ENCODE results near the gene PLA2G4D.

Gene PLA2G4D

DNA sequence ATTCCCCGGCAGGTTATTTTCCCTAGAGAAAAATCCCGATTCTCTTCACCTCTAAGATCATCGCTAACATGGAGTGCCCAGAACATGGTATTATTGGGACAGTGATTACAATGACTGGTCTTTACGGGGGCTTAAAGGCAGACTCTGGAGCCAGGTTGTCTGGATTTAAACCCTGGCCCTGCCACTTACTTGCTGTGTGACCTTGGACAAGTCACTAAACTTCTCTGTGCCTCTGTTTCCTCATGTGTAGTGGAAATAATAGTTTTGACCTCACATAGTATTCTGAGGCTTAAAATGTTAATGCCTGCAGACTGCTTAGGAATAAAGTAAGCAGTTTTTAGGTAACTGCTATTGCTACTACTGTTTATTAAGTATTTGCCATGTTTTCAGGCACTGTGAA, 4.4 kb downstream of the PLA2G4D start:
- DNase-seq: no peak

DNA sequence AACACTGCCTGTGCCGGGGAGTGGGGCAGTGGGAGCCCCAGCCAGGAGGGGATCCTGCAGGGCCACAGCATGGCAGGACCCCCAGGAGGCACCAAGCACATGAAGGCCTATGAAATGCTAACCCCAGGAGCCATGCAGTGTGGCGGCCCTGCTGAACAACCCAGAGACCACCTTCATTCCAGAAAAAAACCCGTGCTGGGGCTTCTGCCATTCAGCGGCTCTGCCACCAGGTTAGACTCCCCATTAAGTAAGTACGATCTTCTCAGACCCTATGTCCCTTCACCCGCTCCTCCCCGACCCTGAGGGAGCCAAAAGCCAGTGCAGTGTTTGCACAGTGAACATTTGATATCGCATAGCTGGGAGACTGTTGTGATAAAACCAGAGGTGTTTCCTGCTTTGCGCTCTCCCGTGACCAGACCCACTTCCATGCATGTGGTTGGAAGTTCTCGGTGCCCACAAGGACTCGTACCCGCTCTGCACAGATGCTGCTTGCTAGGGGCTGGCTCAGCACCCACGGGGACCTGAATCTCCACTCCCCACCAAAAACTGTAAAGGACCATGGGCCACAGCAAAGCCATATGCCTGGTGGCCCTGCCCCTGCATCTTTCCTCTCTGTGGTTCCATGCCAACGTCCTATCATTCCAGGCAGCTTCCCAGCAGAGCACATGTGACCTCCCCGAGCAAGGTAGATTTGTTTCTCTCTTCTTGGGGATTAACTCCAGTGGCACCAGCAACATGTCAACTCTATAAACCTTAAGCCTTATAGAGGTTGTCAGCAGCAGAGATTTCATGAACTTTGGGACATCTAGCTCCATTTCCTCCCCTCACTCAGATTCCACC, 5.3 kb downstream of the PLA2G4D start:
- no peak for DNase-seq

DNA sequence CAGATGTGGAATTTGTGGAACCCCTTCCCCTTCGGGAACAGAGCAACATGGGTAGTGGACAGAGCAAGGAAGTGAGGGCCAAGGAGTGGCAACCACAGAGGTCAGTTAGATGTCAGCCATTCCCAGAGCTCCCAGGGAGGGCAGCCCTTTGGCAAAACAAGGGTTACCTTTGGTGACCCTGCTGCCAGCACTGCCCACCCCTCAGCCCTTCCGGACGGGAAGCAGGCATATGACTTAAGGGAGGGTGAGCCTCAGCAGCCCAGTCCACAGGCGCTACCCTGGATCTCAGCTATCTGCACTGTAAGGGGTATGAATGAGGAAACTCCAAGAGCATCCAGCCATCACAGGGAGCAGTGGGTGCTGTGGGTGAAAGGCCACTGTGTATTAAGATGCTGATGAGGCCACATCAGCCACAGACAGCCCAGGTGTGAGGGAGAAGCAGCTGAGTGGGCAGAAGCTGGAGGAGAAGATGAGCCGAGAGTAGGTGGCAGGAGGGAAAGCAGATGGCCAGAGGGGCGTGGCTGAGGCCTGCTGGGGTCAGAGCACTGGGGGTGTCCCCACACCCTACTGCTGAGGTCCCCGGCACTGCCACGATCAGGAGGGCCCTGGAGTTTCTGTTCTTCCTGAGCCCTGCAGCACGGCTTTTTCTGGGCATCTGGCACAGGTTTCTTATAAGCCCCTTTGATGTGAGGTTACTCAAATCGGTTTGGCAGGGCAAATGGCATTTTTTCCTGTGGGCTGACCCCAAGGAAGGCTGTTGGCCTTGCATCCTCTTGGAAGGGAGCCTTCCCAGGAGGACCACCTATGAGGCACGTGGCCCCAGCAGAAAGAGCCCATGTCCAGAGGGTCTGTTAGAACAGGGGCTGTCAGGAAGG, 6.2 kb downstream of the PLA2G4D start:
- DNase-seq: no peak

DNA sequence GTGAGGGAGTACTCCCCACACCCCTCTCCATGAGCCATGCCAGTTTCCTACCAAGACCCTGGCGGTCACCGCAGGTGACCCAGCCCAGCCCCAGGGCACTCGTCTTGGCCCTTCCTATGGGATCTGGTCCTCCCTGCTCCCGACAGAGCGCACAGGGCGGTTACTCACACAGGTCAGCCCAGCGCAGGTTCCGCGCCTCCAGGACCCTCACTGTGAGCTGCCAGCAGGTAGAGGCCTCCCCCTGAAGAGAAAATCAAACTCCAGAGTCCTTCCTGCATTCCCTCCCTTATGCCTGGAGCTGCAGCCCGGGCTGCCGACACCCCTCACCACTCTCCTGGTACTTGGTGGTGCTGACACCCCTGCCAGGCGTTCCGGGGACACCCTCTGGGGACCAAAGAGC, 6.9 kb downstream of the PLA2G4D start:
- DNase-seq: no peak

DNA sequence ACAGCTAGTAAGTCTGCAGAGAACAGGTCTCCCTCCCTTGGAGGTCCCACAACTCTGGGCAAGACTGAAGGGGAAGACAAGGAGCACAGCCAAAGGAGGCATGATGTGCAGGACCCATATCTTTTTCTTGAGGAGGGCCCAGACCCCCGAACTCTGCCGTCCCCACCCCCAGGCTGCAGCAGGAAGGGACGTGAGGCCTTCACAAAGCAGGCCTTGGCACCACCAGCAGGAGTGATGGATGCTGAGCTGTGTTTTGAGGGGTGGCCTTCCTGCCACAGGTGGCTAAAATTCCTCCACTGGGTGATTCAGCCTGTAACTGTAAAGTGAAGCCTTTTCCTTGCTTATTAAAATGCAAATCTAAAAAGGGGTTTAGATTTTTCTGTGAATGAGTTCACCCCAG, 8.6 kb downstream of the PLA2G4D start:
- no peak for DNase-seq

DNA sequence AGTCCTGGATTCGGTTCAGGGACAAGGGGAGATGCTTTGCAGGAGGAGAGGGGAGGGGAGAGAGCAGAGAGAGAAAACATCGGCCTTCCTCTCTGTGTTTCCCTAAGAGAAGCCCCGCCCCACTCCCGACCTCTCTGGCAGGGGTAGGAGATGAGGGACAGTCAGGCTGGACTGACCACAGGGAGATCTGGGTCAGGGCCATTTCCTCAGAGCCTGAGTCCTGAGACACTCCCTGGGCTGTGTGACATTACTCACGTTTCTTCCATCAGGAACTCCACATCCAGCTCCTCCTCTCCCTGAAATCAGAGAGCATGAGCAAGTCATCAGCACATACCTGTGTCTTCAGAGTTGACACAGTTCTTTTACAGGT, 9.1 kb downstream of the PLA2G4D start:
- DNase-seq: no peak

DNA sequence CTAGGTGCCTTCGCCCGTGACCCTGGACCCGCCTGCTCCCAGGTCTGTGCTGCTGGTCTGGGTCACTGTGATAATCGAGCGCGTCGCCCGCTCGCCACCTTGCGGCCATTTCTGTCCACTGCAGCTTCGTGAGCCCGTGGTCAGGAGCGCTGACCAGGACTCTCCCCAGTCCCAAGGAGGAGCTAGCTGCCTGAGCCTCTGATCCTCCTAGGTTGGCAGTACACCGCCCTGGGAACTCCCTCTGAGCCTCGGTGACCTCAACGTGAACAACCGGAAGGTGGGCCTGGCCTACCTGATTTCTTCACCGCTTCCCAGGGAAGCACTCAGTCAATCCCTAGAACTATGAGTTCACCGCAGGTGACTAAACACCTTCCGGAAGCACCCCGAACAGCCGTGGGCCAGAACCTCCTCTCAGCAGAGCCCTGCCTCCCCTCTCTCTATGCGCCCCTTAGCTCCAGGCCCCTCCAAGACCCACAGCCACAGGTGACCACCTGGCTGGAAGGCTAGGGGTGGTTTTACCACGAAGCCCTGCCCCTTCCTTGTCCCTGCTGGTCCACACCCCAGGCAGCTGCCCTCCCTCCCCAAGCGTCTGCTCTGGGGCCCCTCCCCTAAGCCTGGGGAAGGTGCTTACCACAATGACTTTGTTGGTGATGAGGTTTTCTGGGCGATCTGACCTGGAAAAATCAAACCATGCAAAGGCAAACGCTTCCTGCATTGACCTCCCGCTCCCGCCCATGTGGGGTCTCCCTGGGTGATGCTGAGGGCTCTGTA, 9.7 kb downstream of the PLA2G4D start:
- peak in 1 of 2 donors; percentile 32 for DNase-seq

DNA sequence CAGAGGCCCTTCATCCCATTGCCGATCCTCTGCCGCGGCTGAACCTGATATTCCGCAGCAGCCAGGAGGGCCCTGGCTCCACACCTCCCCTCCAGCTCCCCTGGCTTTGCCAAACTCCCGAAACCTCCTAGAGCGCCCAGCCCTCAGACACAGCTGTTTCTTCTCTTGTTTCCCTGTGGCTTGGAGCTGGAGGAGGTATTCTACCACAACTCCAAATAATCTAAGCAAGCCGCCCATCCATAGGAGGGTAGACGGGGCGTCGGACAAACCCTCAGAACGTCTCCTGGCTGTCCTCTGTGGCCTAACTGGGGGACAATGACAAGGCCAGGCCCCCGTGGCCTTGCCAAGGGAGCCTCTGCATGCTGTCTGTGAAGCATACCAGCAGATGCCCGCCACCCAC, 10.4 kb downstream of the PLA2G4D start:
- DNase-seq: no peak

DNA sequence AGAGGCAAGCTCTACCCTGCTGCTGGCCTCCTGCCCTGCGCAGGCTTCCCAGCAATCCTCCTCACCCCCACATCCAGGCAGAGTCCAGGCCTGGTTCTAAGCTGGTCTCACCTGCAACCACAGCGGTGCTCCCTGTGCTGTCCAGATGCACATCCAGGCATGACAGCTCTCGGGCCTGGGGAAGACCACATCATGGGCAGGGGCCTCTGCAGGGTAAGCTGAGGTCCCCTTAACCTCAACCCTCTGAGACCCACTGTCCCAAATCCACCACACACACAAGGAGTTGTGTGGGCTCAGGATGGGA, 10.8 kb downstream of the PLA2G4D start:
- no peak for DNase-seq

DNA sequence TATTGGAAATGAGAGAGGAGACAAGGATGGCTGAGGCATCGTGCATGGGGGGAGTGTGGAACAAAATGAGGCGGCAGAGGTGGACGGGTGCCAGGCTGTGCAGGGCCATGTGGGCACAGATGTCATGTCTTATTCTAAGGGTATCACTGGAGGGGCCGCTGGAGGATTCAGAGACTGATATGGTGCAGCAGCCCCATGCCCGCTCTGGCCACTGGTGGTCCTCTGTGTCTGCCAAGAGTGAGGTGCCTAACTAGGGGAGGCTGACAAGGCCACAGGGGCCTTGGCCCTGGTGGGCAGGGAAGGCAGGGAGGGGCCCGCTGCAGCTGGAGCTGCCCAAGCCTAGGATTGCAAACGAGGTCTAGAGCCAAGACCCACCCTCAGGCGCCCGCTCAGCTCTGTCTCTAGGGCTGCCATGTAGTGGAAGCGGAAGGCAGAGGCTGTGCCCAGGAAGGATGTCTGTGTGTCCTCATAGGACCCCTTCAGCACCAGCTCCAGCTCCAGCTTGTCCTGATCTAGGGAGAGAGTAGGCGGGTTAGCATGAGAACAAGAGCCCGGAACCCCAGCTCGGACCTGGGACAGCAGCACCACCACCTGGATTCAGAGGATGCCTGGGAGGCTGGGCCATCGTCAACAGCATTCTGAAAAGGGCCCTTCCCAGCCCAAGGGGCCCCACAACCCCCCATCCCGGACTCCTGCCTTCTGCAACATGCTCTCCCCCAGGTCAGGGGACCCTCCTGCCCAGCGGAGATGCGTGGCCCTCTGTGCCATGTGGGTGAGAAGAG, 11.3 kb downstream of the PLA2G4D start:
- DNase-seq: no peak

DNA sequence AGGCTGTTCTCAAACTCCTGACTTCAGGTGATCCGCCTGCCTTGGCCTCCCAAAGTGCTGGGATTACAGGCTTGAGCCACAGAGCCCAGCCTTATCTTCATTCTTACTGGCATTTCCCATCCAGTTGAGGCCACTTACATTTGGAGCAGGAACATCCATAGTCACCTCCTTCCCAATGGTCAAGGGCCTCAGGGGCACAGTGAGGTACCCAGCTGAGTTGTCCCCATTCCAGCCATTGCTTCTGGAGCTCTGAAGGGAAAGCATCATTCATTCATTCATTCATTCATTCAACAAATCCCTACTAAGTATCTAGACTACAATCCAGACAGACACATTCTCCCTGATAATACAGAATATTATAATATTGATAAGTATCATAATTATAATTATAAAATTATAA, 12.2 kb downstream of the PLA2G4D start:
- DNase-seq: no peak

DNA sequence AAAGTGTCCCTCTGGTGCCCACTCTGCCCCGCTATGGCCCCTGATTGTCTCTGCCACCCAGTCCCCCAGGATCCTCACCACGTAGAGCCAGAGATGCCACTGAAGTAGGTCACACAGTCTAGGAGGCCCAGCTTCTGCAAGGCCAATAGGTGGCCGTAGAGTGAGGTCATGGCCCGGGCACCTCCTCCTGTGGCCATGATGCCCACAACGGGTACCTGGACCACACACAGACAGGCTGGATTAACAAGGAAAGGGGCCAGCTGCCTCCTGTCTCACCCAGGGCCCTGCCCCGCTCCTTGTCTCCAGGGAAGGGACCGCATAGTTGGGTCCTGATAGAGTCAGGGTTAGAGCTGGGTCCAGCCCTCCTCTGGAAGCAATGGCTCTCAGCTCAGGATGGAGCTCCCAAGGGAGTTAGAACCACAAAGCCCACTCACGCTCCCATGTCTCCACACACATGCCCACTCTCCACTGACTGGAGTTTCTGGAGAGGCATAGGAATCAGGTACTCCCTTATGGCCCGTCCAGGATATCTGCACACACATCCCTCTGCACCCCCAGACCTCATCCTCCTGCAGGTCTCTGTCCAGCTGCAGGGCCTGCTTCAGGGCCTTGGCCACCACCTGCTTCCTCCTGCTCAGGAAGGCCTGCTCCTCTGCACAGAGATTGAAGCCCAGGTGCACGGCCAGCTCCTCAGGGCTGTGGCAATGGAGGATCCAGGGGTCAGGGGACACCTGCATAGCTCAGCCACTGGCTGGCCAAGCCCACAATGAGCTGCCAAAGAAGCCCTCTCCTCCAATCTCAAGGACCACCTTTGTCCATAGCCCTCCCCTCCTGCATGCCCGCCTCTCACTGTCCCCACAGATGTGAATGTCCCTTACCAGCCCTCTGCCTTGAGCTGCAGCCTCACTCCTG, 13.2 kb downstream of the PLA2G4D start:
- no peak for DNase-seq

DNA sequence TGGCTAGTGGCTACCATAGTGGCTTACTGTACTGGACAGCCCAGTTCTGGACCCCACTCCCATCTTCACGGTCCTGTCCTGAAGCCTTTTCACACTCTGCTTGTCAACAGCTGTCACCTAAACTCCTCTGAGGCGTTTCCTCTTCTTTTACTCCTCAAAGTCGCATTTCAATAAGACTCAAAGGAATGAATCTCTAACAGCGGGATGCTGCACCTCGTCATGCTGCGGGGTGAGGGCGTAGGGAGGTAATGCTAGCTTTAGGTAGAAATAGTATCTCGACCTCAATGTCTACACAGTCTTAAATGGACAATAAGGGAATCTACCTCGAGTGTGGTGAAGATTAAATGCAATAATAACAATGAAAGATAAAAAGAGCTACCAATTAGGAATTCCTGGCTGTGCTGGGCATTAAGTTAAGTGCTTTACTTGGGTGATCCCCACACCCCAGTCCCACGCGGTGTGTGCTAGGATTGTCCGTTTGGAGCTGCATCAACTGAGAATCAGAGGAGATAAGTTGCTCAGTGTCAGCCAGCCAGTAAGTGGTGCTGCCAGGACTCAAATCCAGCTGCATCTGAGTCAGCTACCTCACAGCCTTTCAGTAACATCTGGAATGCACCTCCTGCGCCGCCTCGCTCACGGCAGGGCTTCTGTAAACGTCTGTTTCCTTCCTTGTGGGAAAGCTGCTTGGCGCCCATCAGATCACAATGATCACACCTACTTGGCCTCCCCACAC, 14.0 kb downstream of the PLA2G4D start:
- DNase-seq: no peak

DNA sequence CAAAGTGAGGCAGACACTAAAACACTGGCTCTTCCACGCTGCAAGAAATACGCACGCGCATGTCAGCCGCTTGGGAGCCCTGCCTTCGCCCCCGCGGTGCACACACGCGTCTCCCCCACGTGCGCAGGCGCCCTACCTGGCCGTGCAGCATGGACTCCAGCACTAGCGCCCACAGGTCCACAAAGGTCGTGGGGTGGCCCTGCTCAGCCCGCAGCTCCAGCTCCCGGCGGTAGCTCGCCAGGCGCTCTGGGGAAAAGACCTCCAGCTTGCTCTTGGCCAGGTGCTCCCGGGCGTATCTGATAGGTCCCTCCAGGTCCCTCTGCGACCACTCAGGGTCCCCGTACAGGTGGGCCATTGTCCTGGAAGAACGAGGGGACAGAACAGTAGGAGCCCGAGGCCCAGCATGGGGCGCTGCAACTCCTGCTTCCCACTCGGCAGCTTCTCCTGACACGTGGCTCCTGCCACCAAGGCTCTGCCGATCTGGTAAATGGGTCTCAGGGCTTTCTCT, 14.9 kb downstream of the PLA2G4D start:
- DNase-seq: no peak

DNA sequence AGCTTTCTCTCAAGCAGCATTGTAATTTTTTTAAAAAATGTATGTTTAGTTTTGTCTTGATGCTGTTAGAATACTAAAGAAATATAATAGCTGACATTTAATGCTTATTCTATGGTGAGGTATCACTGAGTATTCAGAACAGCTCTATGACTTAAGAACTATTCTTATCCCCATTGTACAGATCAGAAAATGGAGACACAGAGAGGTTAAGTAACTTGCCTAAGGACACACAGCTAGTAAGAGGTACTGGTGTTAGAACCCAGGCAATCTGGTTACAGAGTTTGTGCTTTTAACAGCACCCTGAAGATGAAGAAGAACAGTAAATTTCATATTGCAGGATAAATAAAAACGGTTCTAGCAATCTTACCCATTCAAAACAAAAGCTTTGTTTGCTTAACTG, 15.5 kb downstream of the PLA2G4D start:
- DNase-seq: no peak

DNA sequence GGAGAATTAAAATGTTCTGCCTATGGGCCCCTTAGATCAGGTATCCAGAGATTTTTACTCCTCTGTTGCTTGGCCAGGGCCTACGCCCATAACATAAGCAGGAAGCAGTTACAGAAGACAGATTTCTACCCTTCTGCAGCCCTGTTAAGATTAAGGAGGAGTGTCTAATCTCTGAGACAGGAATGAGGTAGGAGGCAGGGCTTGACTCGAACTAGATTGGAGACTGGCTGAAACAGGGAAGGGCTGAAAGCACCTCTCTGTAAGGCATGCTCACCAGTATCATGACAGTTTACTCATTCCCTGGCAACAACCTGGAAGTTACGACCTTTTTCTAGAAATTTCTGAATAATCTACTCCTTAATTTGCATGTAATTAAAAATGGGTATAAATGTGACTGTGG, 16.7 kb downstream of the PLA2G4D start:
- no peak for DNase-seq

DNA sequence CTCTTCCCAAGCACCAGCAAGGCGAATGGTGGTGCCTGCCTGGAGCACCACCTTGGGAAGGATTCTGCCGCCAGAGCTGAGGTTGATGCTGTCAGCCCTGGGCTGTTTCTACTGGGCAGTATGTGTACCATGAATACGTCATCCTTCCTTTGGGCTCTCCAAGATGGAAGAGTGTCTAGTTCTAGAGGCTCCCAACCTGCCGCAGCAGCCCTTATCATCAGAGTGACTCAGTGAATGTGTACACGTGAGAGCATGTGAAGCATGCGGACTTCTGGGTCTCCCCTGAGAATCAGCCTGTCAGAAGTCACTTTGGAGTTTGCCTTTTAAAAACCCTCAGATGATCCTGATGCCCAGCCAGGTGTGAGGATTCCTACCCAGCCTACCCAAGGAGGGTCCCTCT, 20.9 kb downstream of the PLA2G4D start:
- DNase-seq: no peak

DNA sequence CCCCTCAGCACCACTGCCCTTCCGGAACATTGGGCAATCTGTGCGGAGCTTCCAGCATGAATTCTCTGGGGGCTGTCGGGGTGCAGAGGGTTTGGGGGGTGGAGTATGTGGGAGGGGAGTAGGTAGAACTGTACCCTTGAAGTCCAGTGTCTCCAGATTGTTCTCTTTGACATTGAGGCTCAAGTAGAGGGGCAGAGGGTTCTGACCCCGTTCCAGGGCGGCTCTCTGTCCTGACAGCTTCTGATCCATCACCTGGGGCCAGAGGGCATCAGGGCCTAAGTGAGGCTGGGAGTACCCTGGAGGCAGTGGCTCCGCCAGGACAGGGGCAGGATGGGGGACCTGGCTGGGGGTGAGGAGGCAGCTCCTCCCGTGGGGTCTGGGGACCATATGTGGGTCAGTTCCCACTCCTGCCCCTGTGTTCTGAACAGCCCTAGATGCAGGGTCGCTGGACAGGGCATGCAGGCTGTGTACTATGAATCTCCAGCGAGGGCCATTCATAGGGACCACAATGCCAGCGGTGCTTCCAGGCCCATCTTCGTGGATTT, 22.1 kb downstream of the PLA2G4D start:
- DNase-seq: no peak

DNA sequence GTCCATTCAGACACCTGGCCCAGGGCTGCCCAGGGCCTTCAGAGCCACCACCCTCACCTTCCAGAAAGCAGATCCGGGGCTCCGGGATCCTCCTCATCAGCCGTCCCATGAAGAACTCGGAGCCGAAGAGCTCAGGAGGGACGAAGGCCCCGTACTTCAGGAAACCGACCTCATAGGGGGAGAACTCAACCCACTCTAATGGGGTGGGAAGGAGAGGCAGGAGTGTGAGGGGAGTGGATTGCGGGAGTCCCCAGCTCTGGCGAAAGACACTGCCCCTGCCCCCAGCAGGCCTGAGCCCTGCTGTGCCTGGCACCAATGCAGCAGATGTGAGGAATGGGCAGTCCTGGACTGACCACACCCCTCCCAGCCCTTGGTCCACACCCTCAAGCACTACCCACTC, 22.6 kb downstream of the PLA2G4D start:
- no peak for DNase-seq

DNA sequence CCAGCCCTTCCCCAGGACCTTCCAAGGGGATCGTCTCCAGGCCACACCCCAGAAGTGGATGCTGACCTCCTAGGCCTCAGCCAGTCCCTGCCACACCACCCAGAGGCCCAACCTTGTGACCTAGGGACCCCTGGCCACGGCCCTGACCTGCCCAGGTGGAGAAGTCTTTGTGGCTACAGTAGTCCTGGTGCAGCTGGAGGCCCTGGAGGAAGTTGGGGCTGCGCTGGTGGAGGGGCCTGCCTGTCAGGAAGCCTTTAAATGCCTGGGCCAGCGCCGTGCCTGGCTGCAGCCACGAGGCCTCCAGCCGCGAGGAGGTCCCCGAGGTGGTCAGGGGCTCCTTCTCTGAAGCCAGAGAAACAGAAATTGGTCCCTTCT, 23.4 kb downstream of the PLA2G4D start:
- DNase-seq: no peak

Measured in bone marrow (tissue), 2 donors.